Endothelial cell (in vitro differentiated cells): ENCODE data around the gene WDFY2. TPM values are rescaled to one million over a fixed set of nuclear protein-coding genes. Genes with fewer than 3 reads are reported as not detected.

ENCODE experiments used
- DNase-seq: peaks from one replicate; pipeline ENCODE4 v3.0.0; 2021; ENCODE audit warnings: low spot score
- H3K27ac Mint-ChIP-seq: one replicate; pipeline ENCODE4 v1.8.0; 2021; ENCODE audit warnings: mixed read lengths, inconsistent platforms; ENCODE audit not compliant: unreplicated experiment
- H3K27me3 Mint-ChIP-seq: one replicate; pipeline ENCODE4 v1.8.0; 2021; ENCODE audit warnings: mild to moderate bottlenecking, moderate library complexity, mixed read lengths, inconsistent platforms; ENCODE audit not compliant: unreplicated experiment
- H3K36me3 Mint-ChIP-seq: one replicate; pipeline ENCODE4 v1.8.0; 2021; ENCODE audit warnings: mild to moderate bottlenecking, low read depth, mixed read lengths, inconsistent platforms; ENCODE audit not compliant: unreplicated experiment
- H3K4me1 Mint-ChIP-seq: one replicate; pipeline ENCODE4 v1.8.0; 2021; ENCODE audit warnings: mild to moderate bottlenecking, mixed read lengths, inconsistent platforms; ENCODE audit not compliant: unreplicated experiment
- H3K4me3 Mint-ChIP-seq: one replicate; pipeline ENCODE4 v1.8.0; 2021; ENCODE audit warnings: mild to moderate bottlenecking, mixed read lengths, inconsistent platforms; ENCODE audit not compliant: unreplicated experiment
- H3K9me3 Mint-ChIP-seq: one replicate; pipeline ENCODE4 v1.8.0; 2021; ENCODE audit warnings: mixed read lengths, inconsistent platforms; ENCODE audit not compliant: unreplicated experiment
- CTCF ChIP-seq: fragments of 200-600 bp; sonication (generic); IDR thresholded peaks from one replicate; pipeline ENCODE4 v1.5.0; 2021; ENCODE audit warnings: antibody characterized with exemption; ENCODE audit not compliant: unreplicated experiment
- long read RNA-seq: library from polyadenylated mRNA; unstranded; transcript quantifications from one replicate; pipeline ENCODE4 v2.0.0, GENCODE V29; 2020; ENCODE audit not compliant: unreplicated experiment
- total RNA-seq: library from RNA; stranded (reverse); fragmentation: NEBNext Ultra II Directional; extraction: Animal tissue kit (Norgen Biotek cat#: 25700); gene quantifications from one replicate; pipeline ENCODE4 v1.2.1, GENCODE V29; 2021; ENCODE audit not compliant: unreplicated experiment

WDFY2 gene, protein sequence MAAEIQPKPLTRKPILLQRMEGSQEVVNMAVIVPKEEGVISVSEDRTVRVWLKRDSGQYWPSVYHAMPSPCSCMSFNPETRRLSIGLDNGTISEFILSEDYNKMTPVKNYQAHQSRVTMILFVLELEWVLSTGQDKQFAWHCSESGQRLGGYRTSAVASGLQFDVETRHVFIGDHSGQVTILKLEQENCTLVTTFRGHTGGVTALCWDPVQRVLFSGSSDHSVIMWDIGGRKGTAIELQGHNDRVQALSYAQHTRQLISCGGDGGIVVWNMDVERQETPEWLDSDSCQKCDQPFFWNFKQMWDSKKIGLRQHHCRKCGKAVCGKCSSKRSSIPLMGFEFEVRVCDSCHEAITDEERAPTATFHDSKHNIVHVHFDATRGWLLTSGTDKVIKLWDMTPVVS
- total RNA-seq: 22.7 TPM
- long read RNA-seq, full-length matches to known transcripts: 6 of 8 reads
- long read RNA-seq, partial matches to known transcripts: 0 of 8 reads
- long read RNA-seq, other reads (novel, unspliced or antisense): 2 of 8 reads

- Mint-ChIP-seq H3K27me3 (peaks cover 16% of the 10 kb centered on the region), H3K9me3 (no peaks in the 10 kb centered on the region), H3K4me3 (peak within 1 kb of the TSS; percentile 97), H3K27ac (peak within 1 kb of the TSS; percentile 89), H3K36me3 (peaks cover 9% of the 10 kb centered on the region), H3K4me1 (peaks cover 37% of the 10 kb centered on the region)
- DNase-seq: peak; percentile 99
- TF ChIP-seq CTCF: peak; percentile 35
Observed at GRCh38 chr13:51583875-51584730, at the start of gene WDFY2. Gene WDFY2, plus strand, starts transcription at chr13:51584462. Its CDS starts 226 bp downstream, at chr13:51584688.

DNA sequence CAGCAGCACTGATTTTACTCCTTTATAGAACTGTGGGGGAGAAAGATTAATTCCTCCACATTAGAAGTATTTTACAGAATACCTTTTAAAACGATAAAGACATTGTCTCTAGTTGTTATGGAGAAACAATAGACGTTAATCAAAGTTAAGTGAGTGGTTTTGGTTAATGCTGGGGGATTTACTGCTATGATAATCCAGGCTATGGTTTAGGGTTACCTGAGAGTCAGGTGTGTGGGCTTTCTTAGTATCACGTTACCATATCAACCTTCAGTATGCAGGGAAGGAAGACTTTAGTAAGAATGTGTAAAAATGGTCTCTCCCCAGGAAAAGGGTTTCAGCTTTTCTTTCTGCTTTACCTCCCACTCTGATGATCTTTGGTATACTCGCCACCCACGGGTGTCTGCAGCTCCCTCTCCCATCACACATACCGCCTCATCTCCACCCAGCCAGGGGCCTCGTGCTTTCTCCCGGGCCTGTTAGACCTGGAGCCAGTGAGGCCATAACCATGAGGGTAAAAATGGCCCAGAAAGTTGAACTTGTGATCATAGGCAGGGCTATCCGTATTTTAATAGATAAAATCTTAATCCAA lies 45.6 kb upstream of the WDFY2 start:
- no peak overlapping the region for H3K27ac Mint-ChIP-seq
- no peak for DNase-seq
- H3K4me1 Mint-ChIP-seq: no peaks in the 10 kb centered on the region

DNA sequence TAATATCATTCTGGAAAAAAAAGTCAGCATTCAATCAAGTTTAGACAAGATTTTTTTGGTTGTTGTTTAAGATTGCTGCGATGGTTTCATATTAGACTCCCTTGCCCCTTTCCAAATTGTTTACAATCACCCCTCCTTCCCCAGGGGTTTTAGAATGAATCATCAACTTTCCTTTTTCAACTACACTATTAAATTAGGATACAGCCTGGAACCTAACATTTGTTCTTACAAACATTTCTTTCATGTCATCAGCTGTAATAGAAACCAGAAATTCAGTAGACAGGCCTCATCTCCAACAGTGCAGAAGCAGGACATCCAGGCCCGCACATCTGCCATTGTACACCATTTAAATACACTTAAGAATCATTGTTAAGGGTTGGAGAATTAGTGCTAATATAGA lies 44.4 kb upstream of the WDFY2 start:
- Mint-ChIP-seq H3K36me3 (no peaks in the 10 kb centered on the region), H3K4me3 (no peak overlapping the region), H3K27ac (no peak overlapping the region), H3K4me1 (no peaks in the 10 kb centered on the region), H3K9me3 (no peaks in the 10 kb centered on the region), H3K27me3 (no peaks in the 10 kb centered on the region)
- no peak for DNase-seq
- no peak for TF ChIP-seq CTCF

More for the DNA sequence above, 45.6 kb upstream of the WDFY2 start:
- H3K27me3 Mint-ChIP-seq: no peaks in the 10 kb centered on the region
- no peaks in the 10 kb centered on the region for H3K36me3 Mint-ChIP-seq
- no peaks in the 10 kb centered on the region for H3K9me3 Mint-ChIP-seq
- TF ChIP-seq CTCF: no peak
- no peak overlapping the region for H3K4me3 Mint-ChIP-seq

- Mint-ChIP-seq H3K27ac (no peak overlapping the region), H3K4me1 (no peaks in the 10 kb centered on the region), H3K27me3 (no peaks in the 10 kb centered on the region), H3K4me3 (no peak overlapping the region), H3K36me3 (no peaks in the 10 kb centered on the region), H3K9me3 (no peaks in the 10 kb centered on the region)
- no peak for DNase-seq
- no peak for TF ChIP-seq CTCF
Observed at GRCh38 chr13:51541037-51541436, 43.2 kb upstream of the WDFY2 start.
